ENCODE results near the gene KMT2A.
A peak's percentile ranks its signal among the peaks of the same experiment; 100 is the strongest.

- TF ChIP-seq CTCF (conservative IDR thresholded peaks at IDR 0.05; ENCODE audit: low read depth in 2 of 2) (0 out of 4 replicates have a peak, but pooled peaks of 1 of the 2 experiments have one; percentile 10), REST (IDR thresholded peaks at IDR 0.05; ENCODE audit: unreplicated experiment) (peak; percentile 71)
Measured at GRCh38 chr11:118434553-118435289, 1.6 kb upstream of the KMT2A start.
